Astrocyte of the spinal cord (primary cell): ENCODE data around the gene ASPSCR1.
"Not testable (repeated sequence)": the region's sequence is repeated elsewhere in the genome, so short reads cannot be mapped to it uniquely, and the experiment has no call there.

Experiments
- DNase-seq: peaks from one replicate; pipeline ENCODE4 v3.0.0; 2011; ENCODE audit warnings: low read depth, low spot score
- H3K4me3 ChIP-seq: 2 replicates; pipeline ENCODE4 v1.5.1; 2011; ENCODE audit warnings: low read depth, mild to moderate bottlenecking, low read length, moderate library complexity
- CTCF ChIP-seq: IDR thresholded peaks from 2 replicates; pipeline ENCODE4 v1.5.1; 2012; ENCODE audit warnings: low read depth, mild to moderate bottlenecking, low read length, inconsistent platforms
- in situ Hi-C: cut with HindIII; loops from 2 replicates; pipeline ENCODE4 v1.10.0; 2017; ENCODE audit warnings: low sequenced_read_pairs

ASPSCR1 gene

GRCh38 chr17:81944858-81945257 is 32.6 kb upstream of the ASPSCR1 start:
- DNase-seq, result no peak
- TF ChIP-seq CTCF, result no peak
- in situ Hi-C loops, result no loop called here
- H3K4me3 ChIP-seq, result no peak overlapping the region

GRCh38 chr17:81947189-81947588 is 30.2 kb upstream of the ASPSCR1 start, which contains the start of gene MYADML2:
Gene MYADML2 (minus strand): TSS chr17:81947233. CDS start chr17:81941741, 5,492 bp downstream.
- in situ Hi-C loops, result no loop called here
- TF ChIP-seq CTCF, result no peak
- no peak for DNase-seq
- no peak within 1 kb of the TSS for H3K4me3 ChIP-seq

GRCh38 chr17:81948635-81949378 is 28.6 kb upstream of the ASPSCR1 start:
- H3K4me3 ChIP-seq, result no peak overlapping the region
- no peak for TF ChIP-seq CTCF
- DNase-seq, result no peak
- in situ Hi-C loops, result no loop called here

- DNase-seq, result no peak
- in situ Hi-C loops, result no loop called here
- no peak for TF ChIP-seq CTCF
- H3K4me3 ChIP-seq, result no peak overlapping the region
These were observed 26.9 kb upstream of the ASPSCR1 start for GRCh38 chr17:81950501-81950900.

GRCh38 chr17:81951785-81952684 is 25.4 kb upstream of the ASPSCR1 start:
- no peak for DNase-seq
- no peak for TF ChIP-seq CTCF
- in situ Hi-C loops, result no loop called here
- no peak overlapping the region for H3K4me3 ChIP-seq

GRCh38 chr17:81952792-81953228 is 24.6 kb upstream of the ASPSCR1 start:
- in situ Hi-C loops, result no loop called here
- no peak overlapping the region for H3K4me3 ChIP-seq
- TF ChIP-seq CTCF, result no peak
- no peak for DNase-seq

GRCh38 chr17:81953443-81953842 is 24.0 kb upstream of the ASPSCR1 start:
- in situ Hi-C loops, result not testable (repeated sequence)

More at GRCh38 chr17:81953443-81953842, 24.0 kb upstream of the ASPSCR1 start:
- not testable (repeated sequence) for H3K4me3 ChIP-seq, DNase-seq
